Caco-2 (cell line): ENCODE measurements around the gene PRKAG2. TPM values are rescaled to one million over a fixed set of nuclear protein-coding genes. Genes with fewer than 3 reads are reported as not detected.
A peak's percentile ranks its signal among the peaks of the same experiment; 100 is the strongest.

Source experiments
- BruUV-seq: library from RNA; stranded (reverse); fragments of 400-500 nt; replicated peaks from 2 replicates; lab custom pipeline; 2021; lab: Mats Ljungman, UMichigan
- CTCF ChIA-PET: fragments of 300-600 bp; sonication (Branson Sonifier 250); formaldehyde crosslinking; loops from one replicate; lab custom pipeline; 2022; ENCODE audit warnings: antibody characterized with exemption; lab: Charles Lee
- POLR2A ChIA-PET: fragments of 300-600 bp; sonication (Branson Sonifier 250); formaldehyde crosslinking; loops from one replicate; lab custom pipeline; 2022; ENCODE audit warnings: antibody characterized with exemption; lab: Charles Lee
- DNase-seq, 2 experiments: peaks; one replicate each; pipeline versions ENCODE4 v3.0.0 to v3.0.0-alpha.2; 2020 to 2022
- H3K27me3 ChIP-seq: replicated peaks from 2 replicates; pipeline ENCODE4 v1.6.0; 2011; ENCODE audit warnings: low read length; ENCODE audit not compliant: control insufficient read depth, insufficient read depth
- H3K36me3 ChIP-seq: 2 replicates; pipeline ENCODE4 v1.5.1; 2011; ENCODE audit warnings: low read length; ENCODE audit not compliant: control insufficient read depth, insufficient read depth
- H3K4me1 ChIP-seq: fragments of 250-450 bp; sonication (Bioruptor Pico); 2 replicates; pipeline ENCODE4 v1.5.1; 2020; ENCODE audit warnings: mild to moderate bottlenecking
- H3K4me3 ChIP-seq: 2 replicates; pipeline ENCODE4 v1.5.1; 2011; ENCODE audit warnings: low read depth, mild to moderate bottlenecking, control low read depth, low read length
- H3K9me3 ChIP-seq: fragments of 250-450 bp; sonication (Bioruptor Pico); 2 replicates; pipeline ENCODE4 v1.5.1; 2020; ENCODE audit warnings: mild to moderate bottlenecking, moderate library complexity
- H3K27ac Mint-ChIP-seq: one replicate; pipeline ENCODE4 v1.8.0; 2022; ENCODE audit warnings: mixed read lengths; ENCODE audit not compliant: unreplicated experiment
- H3K27me3 Mint-ChIP-seq: one replicate; pipeline ENCODE4 v1.8.0; 2022; ENCODE audit warnings: mixed read lengths; ENCODE audit not compliant: insufficient read depth, unreplicated experiment
- H3K36me3 Mint-ChIP-seq: one replicate; pipeline ENCODE4 v1.8.0; 2022; ENCODE audit warnings: mild to moderate bottlenecking, mixed read lengths; ENCODE audit not compliant: insufficient read depth, unreplicated experiment
- H3K4me1 Mint-ChIP-seq: one replicate; pipeline ENCODE4 v1.8.0; 2022; ENCODE audit warnings: low read depth, mixed read lengths; ENCODE audit not compliant: unreplicated experiment
- H3K4me3 Mint-ChIP-seq: one replicate; pipeline ENCODE4 v1.8.0; 2022; ENCODE audit warnings: mild to moderate bottlenecking, moderate library complexity, mixed read lengths; ENCODE audit not compliant: unreplicated experiment
- H3K9me3 Mint-ChIP-seq: one replicate; pipeline ENCODE4 v1.8.0; 2022; ENCODE audit warnings: mixed read lengths; ENCODE audit not compliant: unreplicated experiment
- intact Hi-C: fragments of 100-400 bp; cut with micrococcal nuclease; formaldehyde crosslinking; loops from one replicate; pipeline ENCODE4 v1.10.0; 2022; ENCODE audit not compliant: unreplicated experiment
- total RNA-seq: library from RNA; stranded (reverse); gene quantifications from 2 replicates; pipeline ENCODE4 v1.2.3, GENCODE V29; 2022
- TF ChIP-seq, protein P1 (sequence below), 2 experiments: fragments of 200-600 bp in 1 of 2; IDR thresholded peaks; 1 replicate in 1 of 2; 2 replicates in 1 of 2; pipeline versions ENCODE4 v1.5.1 to v1.8.0; 2011 to 2022; ENCODE audit warnings: antibody characterized with exemption in 1 of 2, control low read depth in 1 of 2, inconsistent platforms in 1 of 2, low read depth in 1 of 2, low read length in 1 of 2, mild to moderate bottlenecking in 1 of 2, moderate library complexity in 1 of 2; ENCODE audit not compliant: insufficient read depth in 1 of 2, severe bottlenecking in 1 of 2, unreplicated experiment in 1 of 2

PRKAG2 gene
- total RNA-seq, 1 experiment from 2014 or later: 15.9 TPM

DNA sequence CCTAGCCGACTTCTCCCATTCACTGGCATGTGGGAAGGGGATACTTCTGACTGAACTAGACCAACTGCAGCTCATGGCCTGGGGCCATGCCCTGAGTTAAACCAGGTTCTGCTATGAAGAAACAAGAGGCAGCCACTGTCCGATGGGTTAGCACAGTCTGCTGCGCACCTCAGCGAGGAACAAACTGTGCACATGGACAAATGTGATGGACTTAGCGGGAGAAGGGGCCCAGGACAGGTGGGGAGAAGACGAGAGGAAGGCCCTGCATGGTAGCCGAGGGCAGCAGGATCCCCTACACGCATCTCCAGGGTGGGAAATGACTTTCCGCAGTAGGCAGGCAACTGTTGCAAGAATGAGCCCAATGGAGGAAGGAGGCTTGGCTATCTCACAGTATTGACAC, 115.0 kb downstream of the PRKAG2 start:
- TF ChIP-seq, protein P1, sequence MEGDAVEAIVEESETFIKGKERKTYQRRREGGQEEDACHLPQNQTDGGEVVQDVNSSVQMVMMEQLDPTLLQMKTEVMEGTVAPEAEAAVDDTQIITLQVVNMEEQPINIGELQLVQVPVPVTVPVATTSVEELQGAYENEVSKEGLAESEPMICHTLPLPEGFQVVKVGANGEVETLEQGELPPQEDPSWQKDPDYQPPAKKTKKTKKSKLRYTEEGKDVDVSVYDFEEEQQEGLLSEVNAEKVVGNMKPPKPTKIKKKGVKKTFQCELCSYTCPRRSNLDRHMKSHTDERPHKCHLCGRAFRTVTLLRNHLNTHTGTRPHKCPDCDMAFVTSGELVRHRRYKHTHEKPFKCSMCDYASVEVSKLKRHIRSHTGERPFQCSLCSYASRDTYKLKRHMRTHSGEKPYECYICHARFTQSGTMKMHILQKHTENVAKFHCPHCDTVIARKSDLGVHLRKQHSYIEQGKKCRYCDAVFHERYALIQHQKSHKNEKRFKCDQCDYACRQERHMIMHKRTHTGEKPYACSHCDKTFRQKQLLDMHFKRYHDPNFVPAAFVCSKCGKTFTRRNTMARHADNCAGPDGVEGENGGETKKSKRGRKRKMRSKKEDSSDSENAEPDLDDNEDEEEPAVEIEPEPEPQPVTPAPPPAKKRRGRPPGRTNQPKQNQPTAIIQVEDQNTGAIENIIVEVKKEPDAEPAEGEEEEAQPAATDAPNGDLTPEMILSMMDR (IDR thresholded peaks at IDR 0.05; ENCODE audit: insufficient read depth in 1 of 2, low read depth in 1 of 2, low read length in 1 of 2, severe bottlenecking in 1 of 2, unreplicated experiment in 1 of 2): no peak
- intact Hi-C loops: no loop called here
- Mint-ChIP-seq H3K4me1 (peaks cover 8% of the 10 kb centered on the region), H3K27me3 (no peaks in the 10 kb centered on the region), H3K27ac (no peak overlapping the region), H3K4me3 (no peak overlapping the region), H3K36me3 (no peaks in the 10 kb centered on the region), H3K9me3 (no peaks in the 10 kb centered on the region)
- Histone ChIP-seq H3K9me3 (no peaks in the 10 kb centered on the region), H3K4me3 (no peak overlapping the region), H3K36me3 (no peaks in the 10 kb centered on the region), H3K27me3 (no peaks in the 10 kb centered on the region), H3K4me1 (peaks cover 10% of the 10 kb centered on the region; the same call in 1 of the 2 replicates)
- BruUV-seq: no TSS peak
- no peak for DNase-seq
- CTCF ChIA-PET: interaction anchor here (1.1 kb wide), 1 partner anchor 17 kb away, joined by 4 read pairs; no protein-coding TSS in a partner anchor
- POLR2A ChIA-PET: no interaction called here

DNA sequence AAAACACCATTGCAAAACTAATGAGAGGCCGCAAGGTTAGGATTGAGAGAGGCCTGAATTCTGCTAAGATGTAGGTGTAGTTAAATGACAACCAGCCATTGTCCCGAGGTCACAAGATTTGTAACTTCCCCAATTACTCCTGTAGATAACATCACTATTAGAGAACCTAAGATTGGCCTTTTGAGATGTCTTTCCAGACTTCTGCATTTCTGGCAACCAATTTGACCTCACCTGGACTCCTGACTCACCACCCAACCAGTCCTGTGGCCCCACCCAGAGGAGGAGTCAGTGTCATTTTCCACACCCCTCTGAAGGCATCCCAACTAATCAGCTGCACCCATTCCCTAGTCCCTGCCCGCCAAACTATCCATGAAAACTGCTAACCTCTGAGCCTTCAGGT, 115.7 kb downstream of the PRKAG2 start:
- Histone ChIP-seq H3K36me3 (no peaks in the 10 kb centered on the region), H3K9me3 (no peaks in the 10 kb centered on the region), H3K4me3 (no peak overlapping the region), H3K4me1 (peaks cover 10% of the 10 kb centered on the region; the same call in 1 of the 2 replicates), H3K27me3 (no peaks in the 10 kb centered on the region)
- no peaks in the 10 kb centered on the region for H3K36me3 Mint-ChIP-seq
- H3K4me1 Mint-ChIP-seq: peaks cover 8% of the 10 kb centered on the region
- no peaks in the 10 kb centered on the region for H3K27me3 Mint-ChIP-seq
- peak; percentile 31 to 66 for DNase-seq
- BruUV-seq: no TSS peak
- no peak overlapping the region for H3K4me3 Mint-ChIP-seq
- intact Hi-C loops: no loop called here
- no peak overlapping the region for H3K27ac Mint-ChIP-seq
- CTCF ChIA-PET: no interaction called here
- POLR2A ChIA-PET: no interaction called here
- no peaks in the 10 kb centered on the region for H3K9me3 Mint-ChIP-seq
- TF ChIP-seq, protein P1 (IDR thresholded peaks at IDR 0.05; ENCODE audit: insufficient read depth in 1 of 2, low read depth in 1 of 2, low read length in 1 of 2, severe bottlenecking in 1 of 2, unreplicated experiment in 1 of 2): no peak

DNA sequence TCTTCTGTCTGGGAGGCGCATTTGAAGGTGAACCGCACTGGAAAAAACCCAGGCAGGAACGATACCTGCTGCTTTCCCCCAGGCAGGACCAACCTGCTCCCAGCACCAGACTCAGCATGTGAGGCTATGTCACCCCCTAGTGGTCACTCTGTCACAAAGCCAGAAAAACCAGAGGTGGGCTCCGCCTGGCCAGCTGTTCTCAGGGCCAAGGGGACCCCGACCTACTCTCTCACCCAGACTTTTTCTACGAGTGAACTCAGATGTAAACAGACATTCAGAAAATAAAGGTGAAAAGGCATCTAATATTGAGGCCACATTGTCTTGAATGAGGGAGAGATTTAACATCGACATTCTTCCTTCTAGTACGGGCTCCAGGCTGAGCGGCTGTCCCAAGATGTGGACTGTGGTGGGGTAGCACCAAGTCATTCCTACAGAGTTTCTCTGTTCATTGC, 117.3 kb downstream of the PRKAG2 start:
- POLR2A ChIA-PET: no interaction called here
- Histone ChIP-seq H3K4me3 (no peak overlapping the region), H3K9me3 (no peaks in the 10 kb centered on the region), H3K36me3 (no peaks in the 10 kb centered on the region), H3K4me1 (peaks cover 18% of the 10 kb centered on the region), H3K27me3 (no peaks in the 10 kb centered on the region)
- TF ChIP-seq, protein P1 (IDR thresholded peaks at IDR 0.05; ENCODE audit: insufficient read depth in 1 of 2, low read depth in 1 of 2, low read length in 1 of 2, severe bottlenecking in 1 of 2, unreplicated experiment in 1 of 2): peak; percentile 91 to 94
- no TSS peak for BruUV-seq
- Mint-ChIP-seq H3K36me3 (no peaks in the 10 kb centered on the region), H3K4me3 (no peak overlapping the region), H3K27ac (peak overlapping the region; percentile 37), H3K4me1 (peaks cover 15% of the 10 kb centered on the region), H3K27me3 (no peaks in the 10 kb centered on the region), H3K9me3 (no peaks in the 10 kb centered on the region)
- intact Hi-C loops: loop anchor here (1.0 to 2.0 kb wide), 4 partner anchors 133 to 391 kb away; no protein-coding TSS in a partner anchor
- DNase-seq: peak; percentile 82 to 85
- CTCF ChIA-PET: interaction anchor here (0.9 to 1.8 kb wide), 5 partner anchors 55 to 132 kb away, joined by 3 to 5 read pairs (median 3); no protein-coding TSS in a partner anchor
